ENCODE results near the gene SEPTIN5.

Gene SEPTIN5

GRCh38 chr22:19738664-19739447 lies 24.6 kb downstream of the SEPTIN5 start:
- H3K27me3 ChIP-seq (ENCODE audit: insufficient read depth, low read length, poor library complexity, severe bottlenecking), result no peaks in the 10 kb centered on the region
- no peak overlapping the region for H3K9ac ChIP-seq (ENCODE audit: low read depth, low read length, poor library complexity, severe bottlenecking)
- H3K4me3 ChIP-seq (ENCODE audit: low read length, poor library complexity, severe bottlenecking), result no peak overlapping the region
- H3K4me2 ChIP-seq (ENCODE audit: low read depth, low read length, poor library complexity, severe bottlenecking), result no peak overlapping the region
- H3K9me3 ChIP-seq (ENCODE audit: insufficient read depth, low read depth, low read length), result no peaks in the 10 kb centered on the region
- H4K20me1 ChIP-seq (ENCODE audit: insufficient read depth, low read length, poor library complexity, severe bottlenecking), result no peaks in the 10 kb centered on the region
- no peaks in the 10 kb centered on the region for H3K36me3 ChIP-seq (ENCODE audit: insufficient read depth, low read length)
- H3K79me2 ChIP-seq (ENCODE audit: insufficient read depth, low read length), result no peaks in the 10 kb centered on the region
- no peaks in the 10 kb centered on the region for H3F3A ChIP-seq (ENCODE audit: low read depth)
- no peak for TF ChIP-seq CTCF (conservative IDR thresholded peaks at IDR 0.05; ENCODE audit: low read length)
- no peak for TF ChIP-seq EZH2phosphoT487 (IDR thresholded peaks at IDR 0.05; ENCODE audit: borderline replicate concordance)
- H3K9me2 ChIP-seq (replicated peaks; ENCODE audit: low read depth, low read length), result no peaks in the 10 kb centered on the region
- no peak overlapping the region for H2AFZ ChIP-seq (ENCODE audit: low read length)
- no peaks in the 10 kb centered on the region for H3K4me1 ChIP-seq (ENCODE audit: insufficient read depth, low read length, poor library complexity, severe bottlenecking)

GRCh38 chr22:19739448-19739895 lies 25.2 kb downstream of the SEPTIN5 start:
- no peak overlapping the region for H2AFZ ChIP-seq (ENCODE audit: low read length)
- TF ChIP-seq EZH2phosphoT487 (IDR thresholded peaks at IDR 0.05; ENCODE audit: borderline replicate concordance) (no peak), CTCF (conservative IDR thresholded peaks at IDR 0.05; ENCODE audit: low read length) (no peak)
- no peaks in the 10 kb centered on the region for H3K9me3 ChIP-seq (ENCODE audit: insufficient read depth, low read depth, low read length)
- no peaks in the 10 kb centered on the region for H3K27me3 ChIP-seq (ENCODE audit: insufficient read depth, low read length, poor library complexity, severe bottlenecking)
- H3K9ac ChIP-seq (ENCODE audit: low read depth, low read length, poor library complexity, severe bottlenecking), result no peak overlapping the region
- H3K4me3 ChIP-seq (ENCODE audit: low read length, poor library complexity, severe bottlenecking), result no peak overlapping the region
- H3K36me3 ChIP-seq (ENCODE audit: insufficient read depth, low read length), result no peaks in the 10 kb centered on the region
- H3K4me2 ChIP-seq (ENCODE audit: low read depth, low read length, poor library complexity, severe bottlenecking), result no peak overlapping the region
- no peaks in the 10 kb centered on the region for H4K20me1 ChIP-seq (ENCODE audit: insufficient read depth, low read length, poor library complexity, severe bottlenecking)
- no peaks in the 10 kb centered on the region for H3F3A ChIP-seq (ENCODE audit: low read depth)
- H3K79me2 ChIP-seq (ENCODE audit: insufficient read depth, low read length), result no peaks in the 10 kb centered on the region
- H3K4me1 ChIP-seq (ENCODE audit: insufficient read depth, low read length, poor library complexity, severe bottlenecking), result no peaks in the 10 kb centered on the region
- H3K9me2 ChIP-seq (replicated peaks; ENCODE audit: low read depth, low read length), result no peaks in the 10 kb centered on the region

GRCh38 chr22:19739911-19740449 lies 25.7 kb downstream of the SEPTIN5 start:
- no peaks in the 10 kb centered on the region for H3K79me2 ChIP-seq (ENCODE audit: insufficient read depth, low read length)
- no peaks in the 10 kb centered on the region for H3F3A ChIP-seq (ENCODE audit: low read depth)
- H3K9me2 ChIP-seq (replicated peaks; ENCODE audit: low read depth, low read length), result no peaks in the 10 kb centered on the region
- no peaks in the 10 kb centered on the region for H4K20me1 ChIP-seq (ENCODE audit: insufficient read depth, low read length, poor library complexity, severe bottlenecking)
- H3K9ac ChIP-seq (ENCODE audit: low read depth, low read length, poor library complexity, severe bottlenecking), result no peak overlapping the region
- no peak overlapping the region for H2AFZ ChIP-seq (ENCODE audit: low read length)
- TF ChIP-seq EZH2phosphoT487 (IDR thresholded peaks at IDR 0.05; ENCODE audit: borderline replicate concordance) (no peak), CTCF (conservative IDR thresholded peaks at IDR 0.05; ENCODE audit: low read length) (no peak)
- H3K4me3 ChIP-seq (ENCODE audit: low read length, poor library complexity, severe bottlenecking), result no peak overlapping the region
- no peaks in the 10 kb centered on the region for H3K4me1 ChIP-seq (ENCODE audit: insufficient read depth, low read length, poor library complexity, severe bottlenecking)
- no peaks in the 10 kb centered on the region for H3K36me3 ChIP-seq (ENCODE audit: insufficient read depth, low read length)
- no peaks in the 10 kb centered on the region for H3K27me3 ChIP-seq (ENCODE audit: insufficient read depth, low read length, poor library complexity, severe bottlenecking)
- no peak overlapping the region for H3K4me2 ChIP-seq (ENCODE audit: low read depth, low read length, poor library complexity, severe bottlenecking)
- no peaks in the 10 kb centered on the region for H3K9me3 ChIP-seq (ENCODE audit: insufficient read depth, low read depth, low read length)
